Karpas-422 (cell line): ENCODE results near the gene GLIS1. TPM values are rescaled to one million over a fixed set of nuclear protein-coding genes. Genes with fewer than 3 reads are reported as not detected.

Source experiments
- DNase-seq: peaks from one replicate; pipeline ENCODE4 v3.0.0-alpha.2; 2015
- H2AFZ ChIP-seq: fragments of 200-600 bp; sonication (generic); 2 replicates; pipeline ENCODE4 v1.6.1; 2014; ENCODE audit warnings: antibody characterized with exemption, low read length, mixed read lengths
- H3K27ac ChIP-seq: fragments of 200-600 bp; sonication (generic); 2 replicates; pipeline ENCODE4 v1.5.1; 2014; ENCODE audit warnings: mild to moderate bottlenecking, low read length, moderate library complexity
- H3K27me3 ChIP-seq: fragments of 200-600 bp; sonication (generic); 2 replicates; pipeline ENCODE4 v1.6.1; 2014; ENCODE audit warnings: low read length, mixed read lengths
- H3K36me3 ChIP-seq: fragments of 200-600 bp; sonication (generic); 2 replicates; pipeline ENCODE4 v1.6.1; 2014; ENCODE audit warnings: low read length, mixed read lengths; ENCODE audit not compliant: insufficient read depth
- H3K4me1 ChIP-seq: fragments of 200-600 bp; sonication (generic); 2 replicates; pipeline ENCODE4 v1.6.1; 2014; ENCODE audit warnings: mild to moderate bottlenecking, low read length, mixed read lengths
- H3K4me2 ChIP-seq: fragments of 200-600 bp; sonication (generic); 2 replicates; pipeline ENCODE4 v1.6.1; 2014; ENCODE audit warnings: low read length, low read depth, mild to moderate bottlenecking; ENCODE audit not compliant: poor library complexity, severe bottlenecking
- H3K4me3 ChIP-seq: fragments of 200-600 bp; sonication (generic); 2 replicates; pipeline ENCODE4 v1.5.1; 2014; ENCODE audit warnings: mild to moderate bottlenecking, antibody characterized with exemption, low read length, mixed read lengths
- H3K79me2 ChIP-seq: fragments of 200-600 bp; sonication (generic); 2 replicates; pipeline ENCODE4 v1.6.1; 2014; ENCODE audit warnings: mild to moderate bottlenecking, low read length, mixed read lengths
- H3K9ac ChIP-seq: fragments of 200-600 bp; sonication (generic); 2 replicates; pipeline ENCODE4 v1.6.0; 2014; ENCODE audit warnings: low read length
- H3K9me2 ChIP-seq: fragments of 200-600 bp; sonication (generic), shearing (Covaris generic); replicated peaks from 2 replicates; pipeline ENCODE4 v1.6.0; 2014; ENCODE audit warnings: mild to moderate bottlenecking, low read length, moderate library complexity; ENCODE audit not compliant: insufficient read depth
- H3K9me3 ChIP-seq: fragments of 300-700, 200-600 bp; sonication (generic); 2 replicates; pipeline ENCODE4 v1.6.1; 2014; ENCODE audit warnings: low read length, mixed read lengths
- H4K20me1 ChIP-seq: fragments of 200-600 bp; sonication (generic); 2 replicates; pipeline ENCODE4 v1.6.1; 2014; ENCODE audit warnings: mild to moderate bottlenecking, antibody characterized with exemption, low read length, low read depth; ENCODE audit not compliant: insufficient read depth
- total RNA-seq: library from RNA; depleted of rRNA; stranded (reverse); fragments of >200 nt; shearing (Covaris generic); gene quantifications from 2 replicates; pipeline ENCODE4 v1.2.3, GENCODE V29; 2014; ENCODE audit warnings: low replicate concordance

The GLIS1 gene
- total RNA-seq, 1 experiment from 2014 or later = not detected

- Histone ChIP-seq H3K9ac (no peak overlapping the region), H3K27ac (no peak overlapping the region), H3K9me2 (no peaks in the 10 kb centered on the region), H3K4me2 (no peak overlapping the region), H3K4me1 (peaks cover 21% of the 10 kb centered on the region), H3K27me3 (no peaks in the 10 kb centered on the region), H3K36me3 (no peaks in the 10 kb centered on the region), H3K4me3 (no peak overlapping the region), H3K79me2 (no peaks in the 10 kb centered on the region), H2AFZ (no peak overlapping the region), H3K9me3 (no peaks in the 10 kb centered on the region), H4K20me1 (no peaks in the 10 kb centered on the region)
- no peak for DNase-seq
Measured at GRCh38 chr1:53541263-53541625, 197.7 kb downstream of the GLIS1 start.

GRCh38 chr1:53540604-53541262 is 198.2 kb downstream of the GLIS1 start:
- Histone ChIP-seq H3K4me2 (no peak overlapping the region), H3K9me2 (no peaks in the 10 kb centered on the region), H3K36me3 (no peaks in the 10 kb centered on the region)

GRCh38 chr1:53539711-53540603 is 199.0 kb downstream of the GLIS1 start:
- Histone ChIP-seq H3K4me3 (no peak overlapping the region), H3K27me3 (no peaks in the 10 kb centered on the region), H3K9ac (no peak overlapping the region), H2AFZ (no peak overlapping the region), H3K4me1 (peaks cover 21% of the 10 kb centered on the region), H3K9me3 (no peaks in the 10 kb centered on the region), H3K79me2 (no peaks in the 10 kb centered on the region), H3K36me3 (no peaks in the 10 kb centered on the region), H3K4me2 (no peak overlapping the region), H3K9me2 (no peaks in the 10 kb centered on the region), H3K27ac (no peak overlapping the region), H4K20me1 (0 out of 2 replicates have a peak, but pooled peaks cover 3% of the 10 kb centered on the region)
- no peak for DNase-seq

More at GRCh38 chr1:53540604-53541262, 198.2 kb downstream of the GLIS1 start:
- Histone ChIP-seq H3K27ac (no peak overlapping the region), H3K4me3 (no peak overlapping the region), H3K27me3 (no peaks in the 10 kb centered on the region), H3K4me1 (peaks cover 21% of the 10 kb centered on the region), H2AFZ (no peak overlapping the region), H4K20me1 (no peaks in the 10 kb centered on the region), H3K9ac (no peak overlapping the region), H3K9me3 (no peaks in the 10 kb centered on the region), H3K79me2 (no peaks in the 10 kb centered on the region)
- no peak for DNase-seq

GRCh38 chr1:53539226-53539625 is 199.7 kb downstream of the GLIS1 start:
- H3K27ac ChIP-seq = no peak overlapping the region
- no peaks in the 10 kb centered on the region for H3K79me2 ChIP-seq
- 0 out of 2 replicates have a peak, but pooled peaks cover 3% of the 10 kb centered on the region for H4K20me1 ChIP-seq
- H3K9ac ChIP-seq = no peak overlapping the region
- H3K4me2 ChIP-seq = no peak overlapping the region
- no peaks in the 10 kb centered on the region for H3K36me3 ChIP-seq
- peaks cover 21% of the 10 kb centered on the region for H3K4me1 ChIP-seq
- DNase-seq = no peak
- no peak overlapping the region for H3K4me3 ChIP-seq
- no peaks in the 10 kb centered on the region for H3K27me3 ChIP-seq
- H2AFZ ChIP-seq = no peak overlapping the region
- no peaks in the 10 kb centered on the region for H3K9me3 ChIP-seq
- no peaks in the 10 kb centered on the region for H3K9me2 ChIP-seq

GRCh38 chr1:53536606-53537005 is 202.4 kb downstream of the GLIS1 start:
- Histone ChIP-seq H2AFZ (no peak overlapping the region), H3K4me2 (no peak overlapping the region), H3K27ac (no peak overlapping the region), H3K4me1 (peaks cover 3% of the 10 kb centered on the region; the same call in 1 of the 2 replicates), H3K4me3 (no peak overlapping the region), H3K9ac (no peak overlapping the region), H3K9me3 (no peaks in the 10 kb centered on the region), H3K27me3 (no peaks in the 10 kb centered on the region), H4K20me1 (0 out of 2 replicates have a peak, but pooled peaks cover 7% of the 10 kb centered on the region), H3K79me2 (no peaks in the 10 kb centered on the region), H3K36me3 (no peaks in the 10 kb centered on the region), H3K9me2 (no peaks in the 10 kb centered on the region)
- no peak for DNase-seq

GRCh38 chr1:53535846-53536245 is 203.1 kb downstream of the GLIS1 start:
- no peak overlapping the region for H3K4me2 ChIP-seq
- no peak overlapping the region for H3K27ac ChIP-seq
- no peaks in the 10 kb centered on the region for H3K4me1 ChIP-seq
- H3K4me3 ChIP-seq = no peak overlapping the region
- H3K79me2 ChIP-seq = no peaks in the 10 kb centered on the region
- no peaks in the 10 kb centered on the region for H3K9me2 ChIP-seq
- H3K36me3 ChIP-seq = no peaks in the 10 kb centered on the region
- no peak for DNase-seq
- no peaks in the 10 kb centered on the region for H3K27me3 ChIP-seq
- H2AFZ ChIP-seq = no peak overlapping the region
- H3K9me3 ChIP-seq = no peaks in the 10 kb centered on the region
- H4K20me1 ChIP-seq = 0 out of 2 replicates have a peak, but pooled peaks cover 7% of the 10 kb centered on the region
- no peak overlapping the region for H3K9ac ChIP-seq

GRCh38 chr1:53535226-53535625 is 203.7 kb downstream of the GLIS1 start:
- Histone ChIP-seq H3K4me3 (no peak overlapping the region), H4K20me1 (0 out of 2 replicates have a peak, but pooled peaks cover 7% of the 10 kb centered on the region), H3K27ac (no peak overlapping the region), H3K4me1 (no peaks in the 10 kb centered on the region), H3K79me2 (no peaks in the 10 kb centered on the region), H3K9me3 (no peaks in the 10 kb centered on the region), H3K4me2 (no peak overlapping the region), H3K27me3 (no peaks in the 10 kb centered on the region), H3K36me3 (no peaks in the 10 kb centered on the region), H3K9ac (no peak overlapping the region), H2AFZ (no peak overlapping the region), H3K9me2 (no peaks in the 10 kb centered on the region)
- DNase-seq = no peak

GRCh38 chr1:53532912-53533311 is 206.1 kb downstream of the GLIS1 start:
- Histone ChIP-seq H2AFZ (no peak overlapping the region), H3K4me3 (no peak overlapping the region), H3K4me2 (no peak overlapping the region), H4K20me1 (0 out of 2 replicates have a peak, but pooled peaks cover 7% of the 10 kb centered on the region), H3K36me3 (no peaks in the 10 kb centered on the region), H3K9me2 (no peaks in the 10 kb centered on the region), H3K9ac (no peak overlapping the region), H3K9me3 (no peaks in the 10 kb centered on the region), H3K27ac (no peak overlapping the region), H3K4me1 (no peaks in the 10 kb centered on the region), H3K79me2 (no peaks in the 10 kb centered on the region), H3K27me3 (no peaks in the 10 kb centered on the region)
- DNase-seq = no peak
